Pulmonary artery endothelial cell (primary cell): Measurements from ENCODE around the gene CLECL1. TPM values are rescaled to one million over a fixed set of nuclear protein-coding genes. Genes with fewer than 3 reads are reported as not detected.
"Not testable (repeated sequence)": the region's sequence is repeated elsewhere in the genome, so short reads cannot be mapped to it uniquely, and the experiment has no call there.

Source experiments
- DNase-seq: peaks from one replicate; pipeline ENCODE4 v3.0.0-alpha.2; 2011; ENCODE audit warnings: low read depth, low spot score
- total RNA-seq: library from RNA; depleted of rRNA; stranded (reverse); fragments of >200 nt; gene quantifications from 2 replicates; pipeline ENCODE4 v1.2.3, GENCODE V29; 2014

The CLECL1 gene
- total RNA-seq, 1 donor from 2014 or later, result not detected

DNA sequence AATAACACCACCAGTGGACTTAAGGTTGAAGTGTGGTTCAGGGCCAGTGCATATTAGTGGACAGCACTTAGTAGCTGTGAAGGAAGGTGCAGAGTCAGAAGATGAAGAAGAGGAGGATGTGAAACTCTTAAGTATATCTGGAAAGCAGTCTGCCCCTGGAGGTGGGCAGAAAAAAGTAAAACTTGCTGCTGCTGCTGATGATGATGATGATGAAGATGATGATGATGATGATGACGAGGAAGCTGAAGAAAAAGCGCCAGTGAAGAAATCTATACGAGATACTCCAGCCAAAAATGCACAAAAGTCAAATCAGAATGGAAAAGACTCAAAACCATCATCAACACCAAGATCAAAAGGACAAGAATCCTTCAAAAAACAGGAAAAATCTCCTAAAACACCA, 37.2 kb downstream of the CLECL1 start:
- DNase-seq, result not testable (repeated sequence)

DNA sequence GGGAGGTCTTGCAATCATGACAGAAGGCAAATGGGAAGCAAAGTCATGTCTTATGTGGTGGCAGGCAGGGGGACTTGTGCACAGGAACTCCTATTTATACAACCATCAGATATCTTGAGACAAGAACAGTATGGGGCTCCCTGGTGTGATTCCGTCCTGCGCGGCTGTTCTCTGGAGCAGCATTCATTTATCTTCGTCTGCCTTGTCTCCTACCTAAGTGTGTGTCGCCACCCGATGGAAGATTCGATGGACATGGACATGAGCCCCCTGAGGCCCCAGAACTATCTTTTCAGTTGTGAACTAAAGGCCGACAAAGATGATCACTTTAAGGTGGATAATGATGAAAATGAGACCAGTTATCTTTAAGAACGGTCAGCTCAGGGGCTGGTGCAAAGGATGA, 37.7 kb downstream of the CLECL1 start:
- not testable (repeated sequence) for DNase-seq

DNA sequence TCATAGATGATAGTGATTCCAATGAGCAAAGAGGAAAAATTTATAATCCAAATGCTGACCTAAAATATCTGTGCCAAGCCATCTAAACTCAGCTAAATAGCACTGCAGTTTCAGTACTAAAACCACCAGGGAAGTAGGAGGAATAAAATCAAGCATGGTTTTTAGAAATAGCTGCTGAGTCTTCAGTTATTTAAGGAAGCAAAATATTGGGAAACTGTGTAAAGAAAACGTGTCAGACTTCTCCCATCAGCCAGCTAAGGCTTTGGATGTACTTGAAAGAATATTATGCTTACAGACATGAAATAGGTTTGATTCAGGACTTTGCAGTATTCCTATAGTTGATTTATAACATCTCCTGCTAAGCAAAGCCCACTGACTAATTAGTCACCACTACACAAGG, 38.7 kb downstream of the CLECL1 start:
- no peak for DNase-seq

DNA sequence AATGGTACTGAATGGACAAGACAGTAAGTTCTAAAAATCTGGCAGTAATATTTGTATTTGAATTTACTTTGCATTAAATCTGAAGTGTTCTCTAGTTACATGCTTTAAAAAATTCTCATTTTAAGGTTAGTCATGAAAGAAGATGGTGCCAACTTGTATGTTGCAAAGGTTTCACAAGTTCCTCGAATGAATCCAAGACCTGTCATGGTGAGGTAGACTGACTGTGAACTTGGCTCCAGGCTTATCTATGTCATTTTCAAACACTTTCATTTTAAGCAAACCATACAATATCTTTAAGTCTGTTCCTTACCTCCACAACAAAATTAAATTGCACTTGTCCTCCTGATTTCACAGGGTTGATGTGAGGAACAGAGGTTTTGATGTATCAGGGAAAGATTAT, 40.0 kb downstream of the CLECL1 start:
- DNase-seq, result no peak

DNA sequence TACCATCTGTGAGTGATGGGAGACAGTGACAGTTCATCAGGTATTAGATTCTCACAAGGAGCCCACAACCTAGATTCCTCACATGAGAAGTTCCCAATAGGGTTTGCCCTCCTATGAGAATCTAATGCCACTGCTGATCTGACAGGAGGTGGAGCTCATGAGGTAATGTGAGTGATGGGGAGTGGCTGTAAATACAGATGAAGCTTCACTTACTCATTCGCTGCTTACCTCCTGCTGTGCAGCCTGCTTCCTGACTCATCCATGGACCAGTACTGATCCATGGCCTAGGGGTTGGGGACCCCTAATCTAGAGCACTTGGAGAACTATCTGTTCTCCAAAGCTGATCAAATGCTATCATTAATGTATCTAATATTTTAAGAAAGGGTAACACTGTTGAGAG, 45.7 kb downstream of the CLECL1 start:
- no peak for DNase-seq

DNA sequence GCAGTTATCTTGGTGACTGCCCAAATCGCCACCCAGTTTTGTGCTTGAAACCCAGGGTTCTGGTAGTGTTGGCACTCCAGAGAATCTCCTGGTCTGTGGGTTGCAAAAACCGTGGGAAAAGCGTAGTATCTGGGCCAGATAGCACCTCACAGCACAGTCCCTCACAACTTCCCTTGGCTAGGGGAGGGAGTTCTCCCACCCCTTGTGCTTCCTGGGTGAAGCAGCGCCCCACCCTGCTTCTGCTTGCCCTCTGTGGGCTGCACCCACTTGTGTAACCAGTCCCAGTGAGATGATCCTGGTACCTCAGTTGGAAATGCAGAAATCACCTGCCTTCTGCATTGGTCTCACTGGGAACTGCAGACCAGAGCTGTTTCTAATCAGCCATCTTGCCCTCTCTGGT, 47.0 kb downstream of the CLECL1 start:
- no peak for DNase-seq

DNA sequence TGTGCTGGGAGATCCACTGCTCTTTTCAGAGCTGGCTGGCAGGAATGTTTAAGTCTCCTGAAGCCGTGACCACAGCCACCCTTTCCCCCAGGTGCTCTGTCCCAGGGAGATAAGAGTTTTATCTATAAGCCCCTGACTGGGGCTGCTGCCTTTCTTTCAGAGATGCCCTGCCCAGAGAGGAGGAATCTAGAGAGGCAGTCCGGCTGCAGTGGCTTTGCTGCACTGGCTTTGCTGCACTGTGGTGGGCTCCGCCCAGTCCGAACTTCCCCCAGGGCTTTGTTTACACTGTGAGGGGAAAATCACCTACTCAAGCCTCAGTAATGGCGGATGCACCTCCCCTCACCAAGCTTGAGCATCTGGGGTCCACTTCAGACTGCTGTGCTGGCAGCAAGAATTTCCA, 47.5 kb downstream of the CLECL1 start:
- DNase-seq, result not testable (repeated sequence)

DNA sequence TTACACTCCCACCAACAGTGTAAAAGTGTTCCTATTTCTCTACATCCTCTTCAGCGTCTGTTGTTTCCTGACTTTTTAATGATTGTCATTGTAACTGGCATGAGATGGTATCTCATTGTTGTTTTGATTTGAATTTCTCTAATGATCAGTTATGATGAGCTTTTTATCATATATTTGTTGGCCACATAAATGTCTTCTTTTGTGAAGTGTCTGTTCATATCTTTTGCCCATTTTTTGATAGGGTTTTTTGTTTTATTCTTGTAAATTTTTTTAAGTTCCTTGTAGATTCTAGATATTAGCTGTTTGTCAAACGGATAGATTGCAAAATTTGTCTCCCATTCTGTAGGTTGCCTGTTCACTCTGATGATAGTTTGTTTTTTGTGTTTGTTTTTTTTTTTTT, 49.9 kb downstream of the CLECL1 start:
- DNase-seq, result not testable (repeated sequence)

DNA sequence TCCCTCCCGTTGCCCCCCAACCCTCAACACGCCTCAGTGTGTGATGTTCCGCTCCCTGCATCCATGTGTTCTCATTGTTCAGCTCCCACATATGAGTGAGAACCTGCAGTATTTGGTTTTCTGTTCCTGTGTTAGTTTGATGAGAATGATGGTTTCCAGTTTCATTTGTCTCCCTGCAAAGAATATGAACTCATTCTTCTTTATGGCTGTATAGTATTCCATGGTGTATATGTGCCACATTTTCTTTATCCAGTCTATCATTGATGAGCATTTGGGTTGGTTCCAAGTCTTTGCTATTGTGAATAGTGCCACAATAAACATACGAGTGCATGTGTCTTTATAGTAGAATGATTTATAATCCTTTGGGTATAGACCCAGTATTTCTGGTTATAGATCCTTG, 50.4 kb downstream of the CLECL1 start:
- not testable (repeated sequence) for DNase-seq

DNA sequence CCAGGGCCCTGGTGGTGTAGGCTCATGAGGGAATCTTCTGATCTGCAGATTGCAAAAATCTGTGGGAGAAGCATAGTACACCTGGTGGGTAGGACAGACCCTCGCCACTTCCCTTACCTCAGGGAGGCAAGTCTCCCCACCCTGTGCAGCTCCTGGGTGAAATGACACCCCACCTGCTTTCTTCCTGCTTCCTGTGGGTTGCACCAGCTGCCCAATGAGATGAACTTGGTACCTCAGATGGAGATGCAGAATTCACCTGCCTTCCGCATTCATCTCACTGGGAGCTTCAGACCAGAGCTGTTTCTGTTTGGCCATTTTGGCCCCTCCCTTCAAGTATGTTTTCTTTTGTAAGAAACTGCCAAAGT, 58.7 kb downstream of the CLECL1 start:
- no peak for DNase-seq

DNA sequence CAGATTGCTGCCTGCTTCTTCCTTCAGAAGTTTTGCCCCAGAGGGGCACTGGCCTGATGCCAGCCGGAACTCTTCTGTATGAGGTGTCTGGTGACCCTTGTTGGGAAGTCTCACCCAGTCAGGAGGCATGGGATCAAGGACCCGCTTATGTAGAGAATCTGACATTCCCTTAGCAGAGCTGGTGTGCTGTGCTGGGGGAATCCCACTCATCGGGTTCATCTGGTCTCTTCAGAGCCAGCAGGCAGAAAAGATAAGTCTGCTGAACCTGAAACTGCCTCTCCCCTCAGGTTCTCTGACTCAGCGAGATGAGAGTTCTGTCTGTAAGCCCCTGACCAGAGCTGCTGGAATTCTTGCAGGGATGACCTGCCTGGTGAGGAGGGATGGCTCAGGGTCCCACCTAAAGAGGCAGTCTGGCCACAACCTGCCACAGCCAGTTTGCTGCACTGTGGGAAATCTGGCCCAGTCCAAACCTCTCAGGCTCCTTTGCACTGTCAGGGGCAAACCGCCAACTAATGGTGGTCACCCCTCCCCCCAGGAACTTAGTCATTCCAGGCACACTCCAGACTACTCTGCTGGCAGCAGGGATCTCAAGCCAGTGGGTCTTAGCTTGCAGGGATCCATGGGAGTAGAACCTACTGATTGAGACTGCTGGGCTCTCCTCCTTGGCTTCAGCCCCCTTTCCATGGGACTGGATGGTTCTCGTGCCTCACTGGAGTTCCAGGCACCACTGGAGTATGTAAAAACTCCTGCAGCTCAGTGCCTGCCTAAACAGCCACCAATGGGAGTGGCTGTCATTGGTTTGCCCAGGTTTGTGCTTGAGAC, 59.3 kb downstream of the CLECL1 start:
- peak; percentile 73 for DNase-seq

Other genes with a start within 250 kb of the CLECL1 start
- gene KLRB1, start 125.2 kb downstream of the CLECL1 start, total RNA-seq, result not detected in 2 replicates
- gene CLEC2D, start 63.4 kb downstream of the CLECL1 start, total RNA-seq, result 0.42 and 0.79 TPM in 2 replicates
- gene CD69, start 27.8 kb upstream of the CLECL1 start, total RNA-seq, result 0.14 and 0.20 TPM in 2 replicates
- 0.07 and 0.11 TPM in 2 replicates for gene KLRF1, start 94.4 kb upstream of the CLECL1 start, total RNA-seq
- 11.9 and 39.8 TPM in 2 replicates for gene CLEC2B, start 136.3 kb upstream of the CLECL1 start, total RNA-seq
- gene KLRF2, start 148.4 kb upstream of the CLECL1 start, total RNA-seq, result not detected in 2 replicates
- gene CLEC2A, start 199.3 kb upstream of the CLECL1 start, total RNA-seq, result not detected in 2 replicates
- gene CLEC12A, start 238.3 kb upstream of the CLECL1 start, total RNA-seq, result not detected in 2 replicates